D721Med (cell line): ENCODE measurements around the gene MRPS18C.

ENCODE experiments used
- DNase-seq: peaks from one replicate; pipeline ENCODE4 v3.0.0; 2011; ENCODE audit warnings: low spot score; ENCODE audit not compliant: insufficient read length
- FAIRE-seq: peaks from 2 replicates; lab custom pipeline; 2011; peaks lifted over from hg19 to GRCh38; lab: Jason Lieb, UNC
- TF ChIP-seq, protein P1 (sequence below): IDR thresholded peaks from 2 replicates; pipeline ENCODE4 v1.5.1; 2012; ENCODE audit warnings: mild to moderate bottlenecking, control low read depth; ENCODE audit not compliant: insufficient read depth; ENCODE audit errors: missing control alignments

The MRPS18C gene

DNA sequence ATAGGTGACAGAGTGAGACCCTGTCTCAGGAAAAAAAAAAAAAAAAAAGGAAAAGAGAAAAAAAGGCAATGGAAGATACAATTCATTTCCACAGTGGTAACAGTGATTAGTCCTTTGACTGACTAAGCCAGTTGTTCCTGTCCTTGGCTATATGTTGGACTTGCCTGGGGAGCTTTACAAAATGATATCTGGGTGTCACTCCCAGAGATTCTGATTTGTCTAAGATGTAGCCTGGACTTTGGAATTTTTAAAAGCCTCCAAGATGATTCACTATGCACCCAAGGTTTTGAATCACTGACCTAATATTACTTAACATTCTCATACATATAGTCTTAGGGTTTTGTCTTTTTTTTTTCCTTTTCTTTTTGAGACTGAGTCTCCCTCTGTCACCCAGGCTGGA is 17.1 kb upstream of the MRPS18C start:
- TF ChIP-seq, protein P1, sequence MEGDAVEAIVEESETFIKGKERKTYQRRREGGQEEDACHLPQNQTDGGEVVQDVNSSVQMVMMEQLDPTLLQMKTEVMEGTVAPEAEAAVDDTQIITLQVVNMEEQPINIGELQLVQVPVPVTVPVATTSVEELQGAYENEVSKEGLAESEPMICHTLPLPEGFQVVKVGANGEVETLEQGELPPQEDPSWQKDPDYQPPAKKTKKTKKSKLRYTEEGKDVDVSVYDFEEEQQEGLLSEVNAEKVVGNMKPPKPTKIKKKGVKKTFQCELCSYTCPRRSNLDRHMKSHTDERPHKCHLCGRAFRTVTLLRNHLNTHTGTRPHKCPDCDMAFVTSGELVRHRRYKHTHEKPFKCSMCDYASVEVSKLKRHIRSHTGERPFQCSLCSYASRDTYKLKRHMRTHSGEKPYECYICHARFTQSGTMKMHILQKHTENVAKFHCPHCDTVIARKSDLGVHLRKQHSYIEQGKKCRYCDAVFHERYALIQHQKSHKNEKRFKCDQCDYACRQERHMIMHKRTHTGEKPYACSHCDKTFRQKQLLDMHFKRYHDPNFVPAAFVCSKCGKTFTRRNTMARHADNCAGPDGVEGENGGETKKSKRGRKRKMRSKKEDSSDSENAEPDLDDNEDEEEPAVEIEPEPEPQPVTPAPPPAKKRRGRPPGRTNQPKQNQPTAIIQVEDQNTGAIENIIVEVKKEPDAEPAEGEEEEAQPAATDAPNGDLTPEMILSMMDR: no peak
- FAIRE-seq: no peak
- no peak for DNase-seq

- TF ChIP-seq, protein P1: no peak
- DNase-seq (no peak), FAIRE-seq (no peak)
These were observed 15.6 kb upstream of the MRPS18C start for GRCh38 chr4:83440148-83440814.

DNA sequence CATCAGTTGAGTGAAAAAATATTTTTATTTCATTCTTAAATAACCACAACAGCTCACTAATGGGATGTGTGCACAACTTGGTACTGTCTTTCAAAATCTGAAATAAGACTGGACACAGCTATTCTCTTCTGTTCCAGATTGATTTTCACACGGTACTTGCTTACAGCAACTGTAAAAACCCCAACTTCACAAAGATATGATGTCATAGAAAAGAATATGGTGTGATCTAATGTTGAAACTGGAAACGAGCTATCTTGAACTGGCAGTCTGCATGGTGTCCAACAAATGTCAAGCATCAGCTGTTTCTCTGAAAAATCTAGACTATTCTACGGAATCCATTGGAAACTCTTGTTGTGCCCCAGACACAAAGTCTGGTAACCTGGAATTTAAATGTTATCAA is 15.0 kb upstream of the MRPS18C start:
- TF ChIP-seq, protein P1: no peak
- no peak for FAIRE-seq
- no peak for DNase-seq

DNA sequence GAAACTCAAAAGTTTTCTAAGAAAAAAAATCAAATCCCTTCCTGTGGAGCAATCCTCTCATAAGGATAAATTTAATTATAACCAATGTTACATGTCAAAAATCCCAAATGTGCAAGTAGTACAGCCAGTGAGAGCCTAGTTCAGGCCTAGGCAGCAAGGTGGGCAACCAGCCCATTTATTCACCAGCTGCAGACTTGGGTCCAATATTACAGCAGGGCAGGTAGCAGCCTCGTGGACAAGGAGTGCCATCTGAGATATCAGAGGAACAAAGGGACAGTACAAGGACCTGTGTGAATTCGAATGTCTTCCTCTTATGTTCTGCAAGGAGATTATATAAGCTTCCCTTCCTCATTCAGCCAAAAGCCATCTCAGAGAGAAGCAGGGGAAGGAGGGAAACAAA is 6.8 kb upstream of the MRPS18C start:
- TF ChIP-seq, protein P1: no peak
- FAIRE-seq (no peak), DNase-seq (no peak)

DNA sequence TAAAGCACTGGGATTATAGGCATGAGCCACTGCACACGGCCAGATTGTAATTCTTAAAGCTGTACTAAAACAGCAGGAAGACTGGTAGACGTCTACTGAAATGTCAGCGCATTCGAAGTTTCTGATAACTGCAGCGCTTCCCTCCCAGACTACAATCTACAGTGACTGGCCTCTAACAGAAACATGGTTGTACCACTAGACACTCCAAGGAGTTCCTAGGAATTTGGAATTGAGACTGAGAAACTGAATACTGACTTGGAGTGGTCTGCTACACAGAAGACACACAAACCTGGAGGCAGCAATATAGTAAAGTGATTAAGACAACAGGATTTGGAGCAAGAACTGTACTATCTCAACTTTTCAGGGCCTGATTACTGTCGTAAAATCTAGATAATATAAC is 1.2 kb upstream of the MRPS18C start:
- no peak for FAIRE-seq
- TF ChIP-seq, protein P1: no peak
- DNase-seq: no peak

GRCh38 chr4:83456184-83456501 is 285 bp downstream of the MRPS18C start:
- FAIRE-seq (no peak), DNase-seq (no peak)
- TF ChIP-seq, protein P1: no peak

- no peak for DNase-seq
- no peak for FAIRE-seq
- TF ChIP-seq, protein P1: no peak
These were observed 17.6 kb downstream of the MRPS18C start for GRCh38 chr4:83473423-83473822.
